ENCODE data around the gene TTYH1. TPM values are rescaled to one million over a fixed set of nuclear protein-coding genes. Genes with fewer than 3 reads are reported as not detected.

Gene TTYH1
- total and polyA plus RNA-seq, 9 of the 15 experiments (the other 6 are each of a cell fraction or from before 2014, with no cell fraction given), result 0.08 TPM; not detected in 8

- TF ChIP-seq E2F3 (CRISPR knock-in tag; IDR thresholded peaks at IDR 0.05), result no peak
- TF ChIP-seq BCLAF1 (IDR thresholded peaks at IDR 0.05; ENCODE audit: borderline replicate concordance in 1 of 2, control insufficient read depth in 1 of 2, low read depth in 2 of 2, low read length in 1 of 2), result no peak
- no peak for TF ChIP-seq ETV5 (CRISPR knock-in tag; IDR thresholded peaks at IDR 0.05; ENCODE audit: low read depth)
- TF ChIP-seq, protein P1, sequence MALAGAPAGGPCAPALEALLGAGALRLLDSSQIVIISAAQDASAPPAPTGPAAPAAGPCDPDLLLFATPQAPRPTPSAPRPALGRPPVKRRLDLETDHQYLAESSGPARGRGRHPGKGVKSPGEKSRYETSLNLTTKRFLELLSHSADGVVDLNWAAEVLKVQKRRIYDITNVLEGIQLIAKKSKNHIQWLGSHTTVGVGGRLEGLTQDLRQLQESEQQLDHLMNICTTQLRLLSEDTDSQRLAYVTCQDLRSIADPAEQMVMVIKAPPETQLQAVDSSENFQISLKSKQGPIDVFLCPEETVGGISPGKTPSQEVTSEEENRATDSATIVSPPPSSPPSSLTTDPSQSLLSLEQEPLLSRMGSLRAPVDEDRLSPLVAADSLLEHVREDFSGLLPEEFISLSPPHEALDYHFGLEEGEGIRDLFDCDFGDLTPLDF (CRISPR knock-in tag; IDR thresholded peaks at IDR 0.05), result no peak; the same call in 1 of the 2 replicates
- no peak for TF ChIP-seq ATF2 (CRISPR knock-in tag; IDR thresholded peaks at IDR 0.05)
- no peak for TF ChIP-seq ZNF695 (CRISPR knock-in tag; IDR thresholded peaks at IDR 0.05)
- no peak for TF ChIP-seq TRIM28 (IDR thresholded peaks at IDR 0.05)
- no peak for TF ChIP-seq DEAF1 (CRISPR knock-in tag; IDR thresholded peaks at IDR 0.05)
- TF ChIP-seq TCF7L2 (IDR thresholded peaks at IDR 0.05; ENCODE audit: low read depth, low read length), result no peak
- no peak for TF ChIP-seq MBD1 (CRISPR knock-in tag; IDR thresholded peaks at IDR 0.05)
Measured at GRCh38 chr19:54464044-54464629, 48.9 kb downstream of the TTYH1 start (continued).

All from K562 (cell line).